Stimulated activated CD8-positive, alpha-beta memory T cell treated with anti-CD3 and anti-CD28 coated beads, Interleukin-15, amount 100 ng/mL, for 1 hour (primary cell): ENCODE results near the gene IL20RA.
A peak's percentile ranks its signal among the peaks of the same experiment; 100 is the strongest.

Source experiments
- DNase-seq: peaks from one replicate; pipeline ENCODE4 v3.0.0-alpha.2; 2020; ENCODE audit warnings: low read depth

IL20RA gene

DNA sequence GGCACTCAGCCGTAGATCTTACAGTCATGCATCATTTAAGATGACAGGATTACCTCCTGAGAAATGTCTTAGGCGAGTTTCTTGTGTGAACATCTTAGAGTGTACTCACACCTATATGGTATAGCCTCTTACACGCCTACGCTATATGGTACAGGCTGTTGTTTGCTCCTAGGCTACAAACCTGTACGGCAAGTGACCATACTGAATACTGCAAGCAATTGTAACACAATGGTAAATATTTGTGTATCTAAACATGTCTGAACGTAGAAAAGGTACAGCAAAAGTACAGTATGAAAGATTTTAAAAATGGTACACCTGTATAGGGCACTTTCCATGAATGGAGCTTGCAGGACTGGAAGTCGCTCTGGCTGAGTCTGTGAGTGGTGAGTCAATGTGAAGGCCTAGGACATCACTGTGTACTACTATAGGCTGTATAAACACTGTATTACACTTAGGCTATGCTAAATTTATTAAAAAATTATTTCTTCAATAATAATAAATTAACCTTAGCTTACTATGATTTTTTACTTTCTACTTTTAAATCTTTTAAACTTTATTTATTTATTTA, 541 bp upstream of the IL20RA start:
- DNase-seq: no peak

DNA sequence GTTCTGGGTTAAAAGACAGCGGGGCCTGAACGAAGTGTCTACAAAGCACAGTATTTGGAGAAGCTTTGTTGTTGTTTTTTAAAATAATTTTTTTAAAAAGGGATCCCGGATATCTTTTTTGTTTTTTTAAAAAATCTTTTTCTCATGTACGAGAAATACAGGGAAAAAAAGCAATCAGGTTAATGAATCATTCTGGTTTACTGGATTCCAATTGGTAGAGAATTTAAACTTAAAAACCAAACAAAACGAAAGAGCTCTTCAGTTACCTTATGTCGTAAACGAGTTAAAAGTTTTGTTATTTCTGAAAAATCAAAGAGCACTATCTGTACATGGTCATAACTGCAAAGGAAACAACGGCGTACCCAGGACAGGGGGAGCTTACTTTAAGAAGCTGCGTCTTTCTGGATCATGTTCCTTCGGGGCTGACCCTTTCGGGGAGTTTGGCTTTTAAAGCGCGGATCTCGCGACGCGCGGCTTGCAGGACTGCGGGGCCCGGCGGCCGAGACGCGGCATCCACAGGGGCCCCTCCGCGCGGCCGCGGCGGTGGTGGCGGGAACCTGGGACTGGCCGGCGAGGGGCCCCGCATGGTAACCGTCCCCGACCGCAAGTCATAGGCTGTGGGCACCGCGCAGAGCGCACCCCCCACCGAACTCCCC, 927 bp downstream of the IL20RA start:
- DNase-seq: no peak

DNA sequence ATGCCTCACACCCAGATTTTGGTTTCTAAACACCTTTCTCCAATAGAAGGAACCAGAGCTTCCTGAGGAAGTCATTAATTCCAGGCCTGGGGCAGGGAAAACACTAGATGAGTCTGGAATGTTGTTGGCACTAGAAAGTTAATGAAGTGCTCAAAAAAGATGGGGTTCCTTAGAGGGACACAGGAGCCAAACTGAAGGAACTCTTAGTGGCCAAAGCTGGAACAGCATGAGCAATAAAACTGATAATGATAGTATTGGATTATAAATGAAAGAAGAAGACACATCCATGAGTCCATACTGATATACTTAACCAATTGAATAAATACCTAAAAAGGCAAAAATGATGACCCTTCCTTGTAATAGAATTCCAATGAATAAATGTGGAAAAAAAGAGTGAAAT, 4.4 kb downstream of the IL20RA start:
- DNase-seq: no peak

DNA sequence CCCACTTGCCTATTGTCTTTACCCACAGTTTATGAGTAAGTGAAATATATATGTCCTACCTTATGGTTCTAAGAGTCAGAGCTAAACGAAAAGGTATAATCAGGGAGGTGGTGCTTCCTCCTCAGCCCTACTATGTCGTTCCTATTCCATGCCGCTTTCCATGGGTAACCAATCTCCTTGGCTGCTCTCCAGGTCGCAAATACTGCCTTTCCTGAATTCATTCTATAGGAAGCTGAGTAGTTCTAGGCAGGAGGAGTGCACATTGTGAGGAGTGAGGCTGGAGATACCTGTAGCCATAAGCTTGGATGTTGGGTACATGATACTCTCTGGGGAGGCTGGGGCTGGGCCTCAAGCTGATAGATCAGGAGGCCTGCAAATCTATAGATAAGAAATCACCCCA, 5.8 kb downstream of the IL20RA start:
- no peak for DNase-seq

DNA sequence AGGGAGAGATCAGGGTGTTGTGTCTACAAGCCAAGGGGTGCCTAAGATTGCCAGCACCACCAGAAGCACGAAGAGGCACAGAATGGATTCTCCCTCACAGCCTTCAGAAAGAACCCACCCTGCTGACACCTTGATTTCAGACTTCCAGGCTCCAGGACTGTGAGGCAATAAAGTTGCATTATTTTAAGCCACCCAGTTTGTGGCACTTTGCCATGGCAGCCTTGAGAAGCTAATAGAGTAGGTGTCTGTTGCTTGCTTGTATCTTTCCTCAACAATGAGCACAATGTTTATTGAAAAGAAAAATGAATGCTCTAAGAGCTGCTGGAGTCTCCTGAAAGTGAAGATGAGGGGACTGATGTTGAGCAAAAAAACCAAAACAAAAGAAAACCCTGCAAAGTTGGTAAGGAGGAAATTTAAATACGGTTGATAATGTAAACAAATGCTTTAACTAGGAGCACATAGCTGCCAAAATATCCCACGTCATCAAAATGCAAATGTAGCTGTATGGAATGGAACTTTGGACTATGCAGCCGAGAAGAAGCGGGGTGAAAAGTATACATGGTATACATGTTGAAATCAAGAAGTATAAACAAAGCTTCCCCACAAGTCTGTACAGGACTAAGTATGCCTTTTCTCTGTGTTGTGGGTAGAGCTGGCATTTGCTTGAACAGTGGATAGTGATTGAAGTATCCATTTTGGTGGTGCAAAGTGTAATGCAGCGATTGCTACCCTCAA, 8.0 kb downstream of the IL20RA start:
- no peak for DNase-seq

DNA sequence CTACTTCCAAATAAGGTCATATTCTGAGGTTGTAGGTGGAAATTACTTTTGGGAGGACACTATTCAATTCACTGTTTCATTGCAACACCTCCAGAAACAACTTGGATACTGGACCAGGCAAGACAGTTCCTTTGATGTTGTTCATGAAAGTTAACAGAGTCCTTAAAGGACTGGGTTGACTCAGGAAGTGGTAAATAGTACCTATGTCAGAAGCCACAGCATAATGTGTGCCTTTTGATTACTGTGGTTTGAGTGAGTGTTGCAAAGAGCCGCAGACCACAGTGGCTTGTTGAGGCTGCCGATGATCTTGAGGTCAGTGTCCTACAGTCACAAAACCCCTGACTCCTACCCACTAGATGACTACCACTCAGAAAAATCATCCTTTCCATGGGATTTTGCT, 10.9 kb downstream of the IL20RA start:
- DNase-seq: peak; percentile 13

DNA sequence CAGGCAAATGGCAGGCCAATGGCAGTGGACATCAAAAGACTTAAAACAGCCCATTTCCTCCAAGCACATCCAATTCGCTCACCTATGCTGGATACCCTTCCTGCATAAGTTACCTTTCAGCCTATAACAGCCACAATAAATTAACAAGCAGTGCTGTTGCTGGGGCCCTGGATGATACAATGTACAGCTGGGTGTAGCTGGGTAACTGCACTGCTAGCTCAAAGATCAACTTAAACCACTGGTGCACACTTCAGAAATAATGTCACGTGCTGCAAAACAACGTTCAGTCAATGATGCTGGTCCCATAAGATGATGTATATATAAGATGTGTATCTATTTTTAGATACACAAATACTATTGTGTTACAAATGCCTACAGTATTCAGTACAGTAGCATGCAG, 13.6 kb downstream of the IL20RA start:
- DNase-seq: no peak

DNA sequence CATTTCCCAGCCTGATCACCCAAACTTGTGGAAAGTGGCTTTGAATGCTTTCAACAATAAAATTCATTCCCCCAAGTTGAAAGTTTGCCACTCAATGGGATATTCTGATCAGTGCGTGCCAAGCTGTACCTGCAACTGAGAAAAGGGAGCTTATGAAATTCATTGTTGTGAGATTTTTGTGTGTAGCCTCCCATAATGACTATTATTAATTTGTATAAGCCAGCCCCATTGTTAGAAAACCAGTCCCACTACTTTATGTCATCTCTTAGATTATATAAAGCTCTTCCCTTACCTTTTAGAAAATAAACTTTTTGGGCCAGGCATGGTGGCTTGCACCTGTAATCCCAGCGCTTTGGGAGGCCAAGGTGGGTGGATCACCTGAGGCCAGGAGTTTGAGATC, 15.9 kb downstream of the IL20RA start:
- DNase-seq: no peak

DNA sequence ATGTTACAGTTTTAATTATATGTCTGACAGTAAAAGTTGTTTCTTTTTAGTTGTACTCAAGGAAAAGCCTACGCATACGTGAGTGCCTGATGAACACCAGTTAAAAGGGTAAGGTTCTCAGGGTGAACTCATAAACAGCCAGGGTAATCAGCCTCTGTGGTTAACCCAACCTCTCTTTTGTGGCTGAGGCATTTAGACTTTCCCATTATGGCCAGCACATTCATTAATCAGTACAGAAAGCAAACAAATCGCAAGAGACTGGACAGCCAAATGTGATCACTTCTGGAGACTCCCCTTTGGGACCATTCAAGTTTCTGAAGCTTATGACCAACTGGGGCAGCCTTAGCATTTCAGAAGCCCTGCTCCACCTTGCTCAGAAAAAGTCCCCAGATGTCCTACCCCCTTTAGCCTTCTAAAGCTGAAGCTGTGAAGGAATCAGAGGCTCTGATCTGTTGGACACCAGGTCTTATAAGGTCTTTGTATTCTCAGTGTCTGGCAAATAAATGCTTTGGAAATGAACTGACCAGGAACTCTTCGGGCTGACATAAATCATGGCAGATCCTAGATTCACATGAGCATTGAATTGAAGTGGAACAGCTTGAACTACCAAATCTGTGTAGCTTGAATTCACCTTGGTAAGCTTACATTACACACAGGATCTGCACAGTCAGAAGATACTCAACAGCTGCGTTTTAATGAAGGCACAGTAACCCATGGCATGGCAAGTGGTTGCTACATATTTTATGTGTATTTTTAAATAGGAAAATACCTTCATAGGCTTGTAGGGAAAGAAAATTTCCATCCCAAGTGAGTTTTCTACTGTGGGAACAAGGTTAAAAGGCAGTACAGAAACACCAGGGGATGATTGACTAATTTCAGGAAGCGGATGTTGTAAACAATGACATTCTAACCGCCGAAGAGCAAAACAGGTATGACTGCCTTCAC, 18.7 kb downstream of the IL20RA start:
- no peak for DNase-seq

DNA sequence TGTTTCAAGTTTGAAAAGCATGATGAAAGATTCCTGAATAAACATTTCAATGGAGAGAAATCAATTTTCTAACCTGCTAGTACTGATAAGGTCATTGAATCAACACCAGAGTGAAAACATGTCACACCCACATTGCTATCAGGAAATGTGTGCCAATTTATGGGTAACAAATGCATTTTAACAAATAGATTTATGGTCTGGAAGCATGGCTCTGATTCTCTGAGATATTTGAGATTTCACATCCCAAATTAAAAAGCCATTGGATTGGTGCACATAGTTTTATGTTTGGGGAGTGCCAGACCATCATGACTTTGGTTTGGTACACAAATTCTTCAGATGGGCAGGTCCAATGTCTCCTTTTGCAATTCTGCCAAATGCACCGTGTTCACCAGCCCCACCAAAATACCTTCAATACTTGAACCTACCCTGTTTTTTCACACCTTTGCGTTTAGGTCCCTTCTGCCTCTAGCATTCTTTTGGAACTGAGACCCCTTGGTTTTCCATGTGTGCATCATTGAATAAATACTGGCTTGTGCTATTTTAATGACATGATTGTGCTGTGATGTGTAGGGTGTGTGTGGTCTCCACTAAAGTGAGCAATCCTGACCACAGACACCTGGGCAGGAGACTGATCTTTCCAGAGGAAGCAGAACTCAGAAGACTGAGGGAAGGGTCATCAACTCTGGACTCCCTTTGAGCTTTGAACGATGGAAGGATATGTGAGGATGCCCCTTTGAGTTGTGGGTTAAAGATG, 20.4 kb downstream of the IL20RA start:
- DNase-seq: no peak

DNA sequence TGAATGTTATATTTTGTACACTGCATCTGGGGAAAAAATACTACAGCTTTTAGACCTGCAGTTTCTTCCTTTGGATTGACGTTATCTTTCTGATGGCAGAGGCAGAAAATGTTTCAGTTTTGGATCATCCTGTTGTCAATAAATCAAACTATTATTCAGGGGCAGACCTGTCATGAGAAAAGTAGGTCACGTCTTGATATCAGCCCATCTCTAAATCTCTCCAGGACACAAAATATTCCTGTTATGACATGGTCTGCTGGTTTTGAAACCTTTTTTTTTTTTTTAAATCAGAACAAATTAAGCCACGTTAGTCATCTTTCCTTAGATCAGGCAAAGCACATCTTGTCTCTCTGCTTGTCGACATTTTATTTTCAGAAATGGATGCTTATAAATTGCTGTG, 24.0 kb downstream of the IL20RA start:
- no peak for DNase-seq

DNA sequence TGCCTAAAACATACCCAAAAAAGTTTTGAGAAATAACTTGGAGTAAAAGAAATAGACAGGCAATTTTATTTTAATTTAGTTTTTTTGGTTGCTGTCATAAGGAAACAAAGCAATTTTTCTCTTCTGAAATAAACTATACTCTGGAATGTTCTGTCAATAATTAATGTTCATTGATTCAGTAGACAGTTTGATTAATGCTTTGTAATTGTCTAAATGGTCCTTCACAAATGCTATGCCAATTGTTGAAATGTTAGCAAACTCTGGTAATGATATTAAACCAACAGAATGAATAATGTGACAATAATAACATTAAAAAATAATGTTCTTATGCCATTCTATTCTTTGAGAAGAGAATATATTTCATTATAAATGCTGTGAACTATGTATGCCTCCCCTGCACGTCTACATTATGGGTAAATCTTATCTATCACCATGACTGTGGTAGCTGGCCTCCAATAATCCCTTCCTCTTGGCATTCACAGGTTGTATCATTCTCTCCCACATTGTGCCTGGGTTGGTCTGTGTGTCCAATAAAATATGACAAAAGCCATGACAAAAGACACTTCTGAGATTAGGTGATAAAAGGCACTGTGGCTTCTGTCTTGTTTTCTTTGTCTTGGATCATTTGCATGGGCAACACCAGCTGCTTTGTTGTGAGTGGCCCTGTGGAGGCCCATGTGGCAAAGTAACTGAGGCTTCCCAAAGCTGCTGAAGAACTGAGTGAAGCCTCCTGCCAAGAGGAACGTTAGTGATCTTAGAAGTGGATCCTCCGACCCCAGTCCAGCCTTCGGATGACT, 25.1 kb downstream of the IL20RA start:
- no peak for DNase-seq

DNA sequence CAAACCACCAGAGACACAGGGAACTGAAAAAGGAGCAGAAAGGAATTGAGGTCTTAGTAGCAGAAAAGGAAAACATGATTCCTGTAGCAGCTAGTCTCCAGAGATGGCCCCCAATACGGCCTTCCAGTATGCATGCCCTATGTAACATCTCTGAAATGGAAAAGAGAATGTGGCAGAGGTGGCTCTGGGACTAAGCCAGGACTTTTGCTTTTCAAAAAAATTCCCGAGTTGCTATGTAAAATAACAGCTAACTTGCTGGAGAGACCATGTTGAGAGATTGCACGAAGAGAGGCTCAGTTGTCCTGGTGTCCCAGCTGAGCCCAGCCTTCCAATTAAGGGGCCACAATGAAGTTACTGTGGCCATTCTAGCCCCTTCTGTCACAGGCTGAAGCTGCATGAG, 27.7 kb downstream of the IL20RA start:
- no peak for DNase-seq

DNA sequence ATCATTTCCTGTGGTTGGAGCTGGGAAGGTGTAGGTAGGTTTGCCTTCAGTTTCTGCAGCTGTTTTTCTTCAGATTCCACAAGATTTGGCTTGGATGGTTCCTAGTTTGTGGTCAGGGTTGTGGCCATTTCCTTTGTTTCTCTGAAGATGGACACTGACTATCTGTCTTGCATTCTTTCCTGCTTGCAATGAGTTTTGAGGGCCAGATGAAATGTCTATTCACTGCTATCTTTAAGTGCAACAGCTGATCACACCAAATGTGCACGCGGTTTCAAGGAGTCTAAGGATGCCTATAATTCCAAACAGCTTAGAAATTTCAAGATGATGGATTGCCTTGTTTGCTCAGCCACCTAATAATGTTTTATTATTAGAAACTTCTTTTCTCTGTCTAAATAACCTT, 28.4 kb downstream of the IL20RA start:
- no peak for DNase-seq

DNA sequence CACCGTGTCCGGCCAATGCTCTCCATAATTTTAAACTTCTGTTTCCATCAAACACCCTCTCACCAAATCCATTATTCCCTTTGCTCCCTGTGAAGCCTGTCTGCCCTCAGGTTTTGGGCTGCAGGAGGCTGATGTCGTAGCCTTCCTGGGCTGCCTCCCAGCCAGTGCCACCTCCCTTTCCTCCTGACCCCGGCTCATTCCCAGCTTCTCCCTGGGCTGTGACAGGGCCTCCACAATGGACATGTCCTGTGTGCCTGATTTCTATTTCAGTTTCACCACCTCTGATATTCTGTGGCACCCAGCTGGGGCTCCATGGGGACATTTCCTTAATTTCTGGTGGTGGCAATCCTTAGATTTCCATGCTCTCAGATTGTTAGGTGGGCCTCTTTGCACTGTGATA, 28.8 kb downstream of the IL20RA start:
- no peak for DNase-seq

DNA sequence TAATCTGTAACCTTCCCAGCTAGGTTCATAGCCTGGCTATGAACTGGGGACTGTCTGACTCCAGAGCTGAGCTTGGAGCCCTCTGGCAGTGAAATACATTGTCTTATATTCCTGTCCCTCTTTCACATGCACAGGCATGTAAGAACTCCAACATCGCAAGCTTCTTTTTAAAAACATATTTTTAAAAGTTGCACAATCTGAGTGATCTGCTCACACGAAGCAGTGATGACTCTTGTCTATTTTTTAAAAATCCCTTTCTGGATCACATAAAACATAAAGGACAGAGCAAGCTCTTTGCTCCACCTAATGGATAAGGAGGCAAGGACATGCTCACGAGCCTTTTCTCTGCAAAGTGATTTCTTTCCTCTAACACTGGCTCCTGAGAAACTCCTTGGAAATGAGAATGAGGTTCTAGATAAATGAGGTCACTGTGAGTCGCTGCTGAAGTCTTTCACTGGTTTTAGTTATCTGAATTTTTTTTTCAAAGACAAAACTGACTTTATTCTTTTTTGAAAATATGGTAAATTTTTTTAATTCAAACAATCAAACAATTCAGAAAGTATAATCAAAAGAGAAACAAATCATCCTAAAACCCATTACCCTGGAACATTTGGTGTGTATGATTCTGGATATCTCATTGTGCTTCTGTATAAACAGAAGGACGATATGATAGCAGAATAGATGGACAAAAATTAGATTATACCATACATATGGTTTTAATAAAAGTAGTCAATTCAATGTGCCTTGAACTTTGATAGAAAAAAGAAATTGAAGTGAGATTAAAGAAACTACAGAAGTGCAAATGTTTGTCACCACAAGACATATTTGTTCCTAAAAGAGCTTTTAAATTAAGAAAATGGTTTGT, 30.8 kb downstream of the IL20RA start:
- DNase-seq: no peak

DNA sequence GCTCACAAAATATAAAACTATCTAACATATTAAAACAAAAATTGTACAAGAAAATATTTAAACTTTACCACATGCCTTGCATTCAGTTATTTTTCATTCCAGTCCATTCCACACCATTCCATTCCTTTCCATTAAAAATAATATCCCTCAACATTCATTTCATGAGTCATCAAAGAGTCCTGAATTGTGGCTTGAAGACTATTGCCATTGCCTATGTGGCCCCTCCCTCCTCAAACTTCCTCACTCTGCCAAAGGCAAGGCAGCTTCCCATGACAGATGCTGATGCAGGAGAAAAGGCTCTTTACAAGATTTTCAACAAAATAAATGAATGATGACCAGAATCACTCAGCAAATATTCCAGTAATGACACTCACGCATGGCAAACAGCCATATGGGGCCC, 31.7 kb downstream of the IL20RA start:
- no peak for DNase-seq

DNA sequence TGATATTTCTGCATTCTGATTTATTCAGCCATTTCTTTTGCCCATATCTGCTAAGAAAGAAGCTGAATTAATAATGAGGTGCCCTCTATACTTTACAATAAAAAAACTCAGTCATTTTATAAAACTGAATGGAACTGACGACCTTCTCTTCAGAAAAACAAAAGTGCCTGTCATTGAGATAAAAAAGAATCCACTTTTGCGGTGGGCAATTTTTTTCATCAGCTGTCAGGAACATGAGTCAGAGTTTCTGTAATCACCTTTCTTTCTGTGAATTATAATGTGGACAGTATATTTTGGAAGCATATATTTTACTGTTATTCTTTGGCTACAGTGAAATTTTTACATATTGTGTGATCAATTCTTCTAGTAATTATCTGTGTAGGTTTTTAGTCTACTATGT, 33.4 kb downstream of the IL20RA start:
- DNase-seq: no peak

DNA sequence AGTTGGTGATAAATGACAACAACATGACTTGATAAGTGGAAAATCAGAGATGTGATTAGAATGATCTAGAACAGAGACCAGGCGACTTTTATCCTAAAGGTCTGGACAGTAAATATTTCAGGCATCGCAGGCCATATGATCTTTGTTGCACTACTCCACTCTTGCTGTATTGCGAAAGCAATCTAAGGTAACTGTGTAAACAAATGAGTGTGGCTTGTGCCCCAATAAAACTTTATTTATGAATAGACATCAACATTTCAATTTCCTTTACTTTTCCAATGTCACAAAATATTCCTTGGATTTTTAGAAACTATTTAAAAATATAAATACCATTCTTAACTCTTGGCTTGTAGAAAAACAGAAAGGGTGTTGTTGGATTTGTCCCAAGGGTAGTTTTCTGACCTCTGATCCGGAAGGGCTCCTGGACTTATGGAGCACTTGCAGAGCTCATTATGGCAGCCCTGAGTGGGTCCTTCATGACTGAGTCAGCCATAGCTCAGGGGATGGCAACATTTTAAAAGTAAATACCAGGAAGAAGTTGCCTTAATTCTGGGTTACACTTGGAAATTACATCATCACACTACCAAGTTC, 34.5 kb downstream of the IL20RA start:
- DNase-seq: no peak

DNA sequence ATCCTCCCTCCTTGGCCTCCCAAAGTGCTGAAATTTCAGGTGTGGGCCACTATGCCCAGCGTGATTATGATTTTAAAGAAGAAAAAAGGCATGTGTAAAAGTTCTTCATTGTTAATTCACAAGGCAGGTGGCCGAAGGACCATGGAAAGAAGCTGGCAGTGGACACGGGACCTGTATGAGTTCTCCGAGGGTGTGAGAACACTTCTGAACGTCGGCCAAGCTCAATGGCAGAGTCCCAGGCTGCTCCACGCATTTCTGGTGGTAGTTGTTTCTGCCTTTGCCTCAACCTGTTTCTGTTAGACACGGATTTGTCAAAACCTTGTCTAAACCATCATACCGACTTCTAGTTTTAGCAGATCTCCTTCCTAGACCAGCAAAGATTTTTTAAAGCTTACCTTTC, 36.6 kb downstream of the IL20RA start:
- DNase-seq: no peak
